Cerebellar nuclear complex (tissue), 1 donor: ENCODE data around the gene ERBB4.
"Not testable (repeated sequence)": the region's sequence is repeated elsewhere in the genome, so short reads cannot be mapped to it uniquely, and the experiment has no call there.

Experiments used
- DNase-seq, 2 experiments: peaks; one replicate each; lab custom pipeline; 2025; lab: John Stamatoyannopoulos, UW

ERBB4 gene

GRCh38 chr2:212145121-212145520 is 393.5 kb downstream of the ERBB4 start:
- no peak for DNase-seq

- DNase-seq, result no peak
These were observed 396.0 kb downstream of the ERBB4 start for GRCh38 chr2:212142631-212143030.

- DNase-seq, result no peak
These were observed 397.1 kb downstream of the ERBB4 start for GRCh38 chr2:212141499-212141898.

DNA sequence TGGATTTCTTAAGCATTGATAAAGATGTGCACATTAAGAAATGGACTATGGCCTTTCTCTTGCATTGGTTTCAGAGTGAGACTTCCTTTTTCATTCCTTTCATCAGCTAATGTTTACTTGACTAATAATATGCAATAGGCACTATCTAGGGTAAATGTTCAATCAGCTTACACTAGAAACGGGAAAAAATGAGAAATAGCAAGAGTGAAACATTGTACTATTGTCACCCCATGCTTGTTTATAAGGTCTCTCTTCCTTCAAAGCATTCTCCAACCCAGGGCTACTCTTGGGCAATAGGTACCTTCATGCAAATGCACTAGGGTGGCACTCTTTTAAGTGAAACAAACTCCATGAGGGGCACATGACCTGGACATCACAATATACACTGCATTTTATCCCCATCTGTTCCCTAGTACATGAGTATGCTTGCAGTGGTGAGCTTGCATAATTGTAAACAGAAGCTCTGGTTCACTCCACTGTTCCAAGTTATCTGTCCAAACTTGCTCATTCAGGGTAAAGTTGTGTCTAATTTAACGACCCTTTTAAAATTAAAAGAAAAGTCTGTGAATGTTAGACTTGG is 402.3 kb downstream of the ERBB4 start:
- no peak for DNase-seq

- peak; percentile 86 to 98 for DNase-seq
These were observed 402.9 kb downstream of the ERBB4 start for GRCh38 chr2:212135739-212136138.

GRCh38 chr2:212133337-212133736 is 405.3 kb downstream of the ERBB4 start:
- DNase-seq, result no peak

GRCh38 chr2:212124598-212124997 is 414.0 kb downstream of the ERBB4 start:
- no peak for DNase-seq

GRCh38 chr2:212119591-212119990 is 419.0 kb downstream of the ERBB4 start:
- DNase-seq, result no peak

DNA sequence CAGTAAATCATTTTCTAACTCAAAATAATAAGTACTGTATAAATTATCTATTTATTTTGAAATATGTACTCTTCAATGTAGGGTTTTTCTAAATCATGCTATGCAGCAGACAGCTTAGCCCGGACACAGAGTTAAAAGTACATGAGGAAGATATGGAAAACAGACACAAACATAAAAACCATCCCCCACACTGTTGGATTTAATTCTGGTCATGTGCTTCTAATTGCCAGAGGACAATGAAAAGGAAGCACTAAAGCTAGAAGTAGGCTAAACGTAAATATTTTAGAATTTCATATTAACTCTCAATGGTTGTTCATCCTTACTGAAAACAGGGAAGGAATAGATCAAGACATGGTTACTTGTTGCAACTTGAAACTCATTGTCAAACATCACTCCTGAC is 420.7 kb downstream of the ERBB4 start:
- no peak for DNase-seq

- DNase-seq, result no peak
These were observed 424.1 kb downstream of the ERBB4 start for GRCh38 chr2:212114489-212114888.

- DNase-seq, result no peak
These were observed 426.2 kb downstream of the ERBB4 start for GRCh38 chr2:212112401-212112800.

GRCh38 chr2:212109792-212110680 is 428.6 kb downstream of the ERBB4 start:
- DNase-seq, result no peak

- DNase-seq, result no peak
These were observed 429.4 kb downstream of the ERBB4 start for GRCh38 chr2:212109217-212109616.

- DNase-seq, result no peak
These were observed 430.6 kb downstream of the ERBB4 start for GRCh38 chr2:212107989-212108388.

- DNase-seq, result no peak
These were observed 431.6 kb downstream of the ERBB4 start for GRCh38 chr2:212107014-212107413.

DNA sequence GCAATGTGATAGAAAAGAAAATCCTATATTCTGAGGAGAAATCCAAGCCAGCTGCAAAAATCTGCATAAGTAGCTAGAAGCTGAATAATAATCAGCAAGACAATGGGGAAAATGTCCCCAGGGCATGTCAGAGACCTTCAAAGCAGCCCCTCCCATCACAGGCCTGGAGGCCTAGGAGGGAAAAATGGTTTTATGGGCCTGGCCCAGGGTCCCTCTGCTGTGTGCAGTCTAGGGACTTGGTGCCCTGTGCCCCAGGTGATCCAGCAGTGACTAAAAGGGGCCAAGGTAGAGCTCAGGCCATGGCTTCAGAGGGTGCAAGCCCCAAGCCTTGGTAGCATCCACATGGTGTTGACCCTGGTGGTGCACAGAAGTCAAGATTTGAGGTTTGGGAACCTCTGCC is 432.1 kb downstream of the ERBB4 start:
- DNase-seq, result not testable (repeated sequence)

GRCh38 chr2:212099658-212100057 is 438.9 kb downstream of the ERBB4 start:
- no peak for DNase-seq

DNA sequence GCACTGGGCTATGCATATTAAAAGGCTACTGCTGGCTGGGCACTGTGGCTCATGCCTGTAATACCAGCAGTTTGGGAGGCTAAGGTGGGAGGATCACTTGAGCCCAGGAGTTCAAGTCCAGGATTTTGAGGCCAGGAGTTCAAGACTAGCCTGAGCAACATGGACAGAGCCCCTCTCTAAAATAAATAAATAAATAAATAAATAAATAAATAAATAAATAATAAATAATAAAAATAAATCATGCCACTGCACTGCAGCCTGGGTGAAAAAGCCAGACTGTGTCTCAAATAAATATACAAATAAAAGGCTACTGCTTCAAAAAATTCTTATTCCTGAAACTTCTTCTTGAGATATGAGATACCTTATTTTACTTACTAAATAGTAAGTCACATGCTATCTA is 439.6 kb downstream of the ERBB4 start:
- DNase-seq, result no peak

DNA sequence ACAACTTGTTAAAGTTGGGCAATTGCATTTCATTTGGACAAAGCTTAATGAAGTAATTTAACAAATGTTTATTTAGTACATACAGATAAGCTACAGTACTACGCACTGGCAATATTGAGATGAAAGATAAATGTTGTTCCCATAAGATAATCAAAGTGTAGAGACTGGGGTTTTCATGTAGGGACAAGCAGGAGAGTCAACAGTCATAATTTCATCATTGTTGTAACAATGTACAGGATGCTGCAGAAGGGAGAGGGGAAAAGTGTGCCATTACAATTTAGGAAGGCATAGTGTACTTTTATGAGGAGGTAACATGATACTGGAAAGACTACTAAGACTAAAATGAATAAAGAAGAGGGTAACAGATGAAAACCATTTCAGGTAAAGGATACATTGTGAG is 441.6 kb downstream of the ERBB4 start:
- no peak for DNase-seq

DNA sequence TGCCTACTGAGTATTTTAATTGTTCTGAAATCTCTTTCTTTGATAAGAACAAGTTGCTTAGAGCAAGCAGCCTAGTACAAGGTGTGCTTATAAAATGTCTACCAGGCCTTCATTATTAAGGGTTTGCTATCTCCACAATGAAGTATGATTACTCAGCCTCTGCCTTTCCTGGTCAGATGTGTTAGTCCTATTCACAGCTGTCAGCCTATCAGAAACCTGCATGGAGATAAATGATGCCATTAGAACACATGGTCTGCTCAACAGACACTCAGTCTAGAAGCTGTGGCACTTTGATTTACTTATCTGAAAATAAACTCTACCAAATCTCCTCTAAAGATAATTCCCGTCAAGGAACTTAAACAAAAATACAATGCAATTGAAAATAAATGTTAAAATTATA is 448.7 kb downstream of the ERBB4 start:
- DNase-seq, result no peak

DNA sequence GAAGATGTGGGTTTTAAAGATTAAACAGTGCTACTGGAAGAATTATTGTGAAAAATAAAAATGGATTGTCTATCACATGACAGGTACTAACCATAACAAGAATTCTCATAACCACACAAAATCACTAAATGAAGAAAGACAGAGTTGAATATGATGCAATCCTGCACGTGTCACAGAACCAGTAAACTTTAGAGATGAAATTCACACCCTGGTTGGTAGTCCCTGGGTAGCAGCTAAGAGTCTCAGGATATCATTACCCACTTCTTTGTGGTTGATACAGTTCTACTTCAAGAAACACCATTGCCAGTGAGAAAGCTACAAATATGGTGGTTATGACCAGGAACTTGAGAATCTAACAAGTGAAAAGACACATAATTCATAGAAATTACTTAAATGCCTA is 450.2 kb downstream of the ERBB4 start:
- DNase-seq, result no peak

DNA sequence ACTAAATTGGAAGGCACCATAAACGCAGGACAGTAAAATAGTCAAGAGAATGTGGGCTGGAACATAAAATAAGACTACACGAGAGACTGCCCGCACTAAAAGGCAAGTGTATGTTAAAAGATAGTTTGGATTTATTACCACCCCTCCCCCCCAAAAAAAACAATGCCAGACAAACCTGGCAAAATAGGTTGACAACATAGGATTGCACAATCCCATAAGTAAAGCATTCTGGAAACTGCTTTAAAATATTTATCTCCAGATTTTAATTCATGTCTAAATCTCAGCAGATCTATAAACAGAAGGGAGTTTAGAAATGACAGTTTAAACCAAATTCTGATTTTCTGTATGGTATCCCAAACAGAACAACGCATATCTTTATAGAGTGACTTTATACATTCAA is 455.1 kb downstream of the ERBB4 start:
- no peak for DNase-seq

DNA sequence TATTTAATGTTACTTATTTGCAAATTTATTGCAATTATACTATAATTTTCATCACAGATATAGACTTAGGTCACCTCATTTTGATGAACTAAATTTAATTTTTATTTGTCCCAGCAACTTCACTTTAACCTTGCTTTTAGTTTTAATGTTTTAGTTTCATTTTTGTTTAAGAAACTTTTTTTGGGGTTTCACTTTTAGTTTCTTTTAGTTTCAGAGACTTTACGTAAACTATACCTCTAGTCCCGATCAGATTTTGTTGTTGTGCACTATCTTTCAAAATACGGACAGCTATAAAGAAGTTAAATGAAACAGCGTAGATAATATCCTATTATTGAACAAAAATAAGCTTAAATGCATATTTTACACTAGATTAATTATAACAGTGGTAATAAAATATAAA is 460.5 kb downstream of the ERBB4 start:
- no peak for DNase-seq

DNA sequence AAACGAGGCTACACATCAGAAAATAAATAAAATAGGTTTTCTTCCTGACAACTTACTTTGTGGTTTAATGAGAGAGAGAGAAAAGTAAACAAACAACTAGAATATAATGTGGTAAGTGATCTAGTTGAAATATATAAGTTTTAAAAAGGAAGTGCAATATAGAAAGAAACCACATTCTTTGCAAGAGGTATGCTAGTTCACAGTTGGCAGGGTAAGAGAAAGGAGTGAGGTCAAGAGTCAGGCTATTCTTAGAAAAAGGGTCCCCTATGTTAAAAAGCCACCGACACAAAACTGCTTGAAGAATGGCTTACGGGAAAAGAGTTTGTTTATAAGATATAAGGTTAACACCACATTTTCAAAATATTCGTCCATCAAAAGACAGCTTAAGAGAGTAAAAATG is 462.1 kb downstream of the ERBB4 start:
- no peak for DNase-seq
